Measurements from ENCODE around the gene ZRANB3.

DNA sequence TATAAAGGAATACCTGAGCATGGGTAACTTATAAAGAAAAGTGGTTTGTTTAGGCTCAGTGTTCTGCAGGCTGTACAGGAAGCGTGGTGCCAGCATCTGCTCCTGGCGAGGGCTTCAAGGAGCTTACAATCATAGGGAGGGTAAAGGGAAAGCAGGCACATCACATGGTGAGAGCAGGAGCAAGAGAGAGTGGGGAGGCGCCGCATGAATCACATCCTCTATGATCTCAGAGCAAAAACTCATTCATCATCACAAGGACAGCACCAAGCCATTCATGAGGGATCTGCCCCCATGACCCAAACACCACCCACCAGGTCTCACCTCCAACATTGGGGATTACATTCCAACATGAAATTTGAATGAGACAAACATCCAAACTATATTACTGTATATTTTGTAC lies 32.8 kb upstream of the ZRANB3 start:
- TF ChIP-seq, protein P1, sequence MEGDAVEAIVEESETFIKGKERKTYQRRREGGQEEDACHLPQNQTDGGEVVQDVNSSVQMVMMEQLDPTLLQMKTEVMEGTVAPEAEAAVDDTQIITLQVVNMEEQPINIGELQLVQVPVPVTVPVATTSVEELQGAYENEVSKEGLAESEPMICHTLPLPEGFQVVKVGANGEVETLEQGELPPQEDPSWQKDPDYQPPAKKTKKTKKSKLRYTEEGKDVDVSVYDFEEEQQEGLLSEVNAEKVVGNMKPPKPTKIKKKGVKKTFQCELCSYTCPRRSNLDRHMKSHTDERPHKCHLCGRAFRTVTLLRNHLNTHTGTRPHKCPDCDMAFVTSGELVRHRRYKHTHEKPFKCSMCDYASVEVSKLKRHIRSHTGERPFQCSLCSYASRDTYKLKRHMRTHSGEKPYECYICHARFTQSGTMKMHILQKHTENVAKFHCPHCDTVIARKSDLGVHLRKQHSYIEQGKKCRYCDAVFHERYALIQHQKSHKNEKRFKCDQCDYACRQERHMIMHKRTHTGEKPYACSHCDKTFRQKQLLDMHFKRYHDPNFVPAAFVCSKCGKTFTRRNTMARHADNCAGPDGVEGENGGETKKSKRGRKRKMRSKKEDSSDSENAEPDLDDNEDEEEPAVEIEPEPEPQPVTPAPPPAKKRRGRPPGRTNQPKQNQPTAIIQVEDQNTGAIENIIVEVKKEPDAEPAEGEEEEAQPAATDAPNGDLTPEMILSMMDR (CRISPR knock-in tag; IDR thresholded peaks at IDR 0.05), result no peak
- no peak for TF ChIP-seq CHD2 (IDR thresholded peaks at IDR 0.05; ENCODE audit: low read depth, low read length)
- no peak for TF ChIP-seq GTF2F1 (IDR thresholded peaks at IDR 0.05; ENCODE audit: low read length)
- TF ChIP-seq MYC (CRISPR knock-in tag; IDR thresholded peaks at IDR 0.05; ENCODE audit: borderline replicate concordance), result no peak
- no peak for TF ChIP-seq ZFP1 (CRISPR knock-in tag; IDR thresholded peaks at IDR 0.05)
- TF ChIP-seq KLF9 (CRISPR knock-in tag; IDR thresholded peaks at IDR 0.05; ENCODE audit: low read depth), result no peak
- TF ChIP-seq YY1 (IDR thresholded peaks at IDR 0.05; ENCODE audit: insufficient read depth, insufficient replicate concordance, low read depth, low read length), result no peak
- TF ChIP-seq ARID2 (CRISPR knock-in tag; IDR thresholded peaks at IDR 0.05; ENCODE audit: borderline replicate concordance), result no peak

Data from HepG2 (cell line).